WTC11 (cell line): ENCODE results near the gene ZNRF1. TPM values are rescaled to one million over a fixed set of nuclear protein-coding genes. Genes with fewer than 3 reads are reported as not detected.

Source experiments
- ATAC-seq: fragments of 200-7000 bp; cut with Tn5 transposase; 2 replicates; pipeline ENCODE4 v1.10.0; 2021; ENCODE audit warnings: mild to moderate bottlenecking, moderate library complexity
- CTCF ChIA-PET: fragments of 300-600 bp; sonication (Branson Sonifier 250); formaldehyde crosslinking; loops from one replicate; lab custom pipeline; 2021; ENCODE audit warnings: antibody characterized with exemption; lab: Charles Lee
- POLR2A ChIA-PET: fragments of 350-600 bp; sonication (Branson Sonifier 250); formaldehyde crosslinking; loops from one replicate; lab custom pipeline; 2021; ENCODE audit warnings: antibody characterized with exemption; lab: Charles Lee
- DNase-seq: peaks from one replicate; pipeline ENCODE4 v3.0.0; 2021; ENCODE audit warnings: low spot score
- H3K27ac Mint-ChIP-seq: 2 replicates; pipeline ENCODE4 v1.8.0; 2021; ENCODE audit warnings: mixed read lengths
- H3K27me3 Mint-ChIP-seq: 2 replicates; pipeline ENCODE4 v1.8.0; 2021; ENCODE audit warnings: low read depth, mild to moderate bottlenecking, moderate library complexity, mixed read lengths
- H3K36me3 Mint-ChIP-seq: 2 replicates; pipeline ENCODE4 v1.8.0; 2021; ENCODE audit warnings: mixed read lengths
- H3K4me1 Mint-ChIP-seq: 2 replicates; pipeline ENCODE4 v1.8.0; 2022; ENCODE audit warnings: mixed read lengths
- H3K4me3 Mint-ChIP-seq: 2 replicates; pipeline ENCODE4 v1.8.0; 2021; ENCODE audit warnings: mild to moderate bottlenecking, moderate library complexity, mixed read lengths
- H3K9me3 Mint-ChIP-seq: 2 replicates; pipeline ENCODE4 v1.8.0; 2021; ENCODE audit warnings: mixed read lengths
- CREM ChIP-seq: sonication (generic); formaldehyde crosslinking; IDR thresholded peaks from 2 replicates; pipeline ENCODE4 v1.8.1; 2022; ENCODE audit warnings: mild to moderate bottlenecking, missing genetic modification reagents, moderate library complexity
- ETV6 ChIP-seq: sonication (generic); formaldehyde crosslinking; IDR thresholded peaks from 2 replicates; pipeline ENCODE4 v1.8.1; 2022; ENCODE audit warnings: mild to moderate bottlenecking, missing genetic modification reagents
- GABPB1 ChIP-seq: sonication (generic); formaldehyde crosslinking; IDR thresholded peaks from 2 replicates; pipeline ENCODE4 v1.8.1; 2023; ENCODE audit warnings: mild to moderate bottlenecking, missing genetic modification reagents
- KAT7 ChIP-seq: sonication (generic); formaldehyde crosslinking; IDR thresholded peaks from 2 replicates; pipeline ENCODE4 v1.8.1; 2023; ENCODE audit warnings: missing genetic modification reagents, mild to moderate bottlenecking, borderline replicate concordance
- MYBL2 ChIP-seq: sonication (generic); formaldehyde crosslinking; IDR thresholded peaks from 2 replicates; pipeline ENCODE4 v1.8.1; 2023; ENCODE audit warnings: mild to moderate bottlenecking, moderate library complexity, missing genetic modification reagents
- NFATC4 ChIP-seq: fragments of 250-450 bp; sonication (Bioruptor Pico); IDR thresholded peaks from 2 replicates; pipeline ENCODE4 v1.9.0; 2021; ENCODE audit warnings: mild to moderate bottlenecking
- NR1H2 ChIP-seq: sonication (generic); formaldehyde crosslinking; IDR thresholded peaks from 2 replicates; pipeline ENCODE4 v1.9.0; 2021; ENCODE audit warnings: mild to moderate bottlenecking, moderate library complexity, missing genetic modification reagents
- NR2C2 ChIP-seq: sonication (generic); formaldehyde crosslinking; IDR thresholded peaks from 2 replicates; pipeline ENCODE4 v1.8.0; 2022; ENCODE audit warnings: mild to moderate bottlenecking, missing genetic modification reagents
- RELA ChIP-seq: sonication (generic); formaldehyde crosslinking; IDR thresholded peaks from 2 replicates; pipeline ENCODE4 v1.8.1; 2022; ENCODE audit warnings: missing genetic modification reagents, mild to moderate bottlenecking, borderline replicate concordance
- ZNF396 ChIP-seq: fragments of 250-450 bp; sonication (Bioruptor Pico); IDR thresholded peaks from 2 replicates; pipeline ENCODE4 v1.8.0; 2021; ENCODE audit warnings: mild to moderate bottlenecking, moderate library complexity, borderline replicate concordance
- ZNF671 ChIP-seq: fragments of 250-450 bp; sonication (Bioruptor Pico); IDR thresholded peaks from 2 replicates; pipeline ENCODE4 v1.8.0; 2021; ENCODE audit warnings: mild to moderate bottlenecking
- total RNA-seq: library from RNA; stranded (reverse); gene quantifications from 3 replicates; pipeline ENCODE4 v1.2.3, GENCODE V29; 2021
- TF ChIP-seq, protein P1 (sequence below): sonication (generic); formaldehyde crosslinking; IDR thresholded peaks from 2 replicates; pipeline ENCODE4 v1.8.1; 2022; ENCODE audit warnings: low read depth, missing genetic modification reagents, borderline replicate concordance
- TF ChIP-seq, protein P2 (sequence below): sonication (generic); formaldehyde crosslinking; IDR thresholded peaks from 2 replicates; pipeline ENCODE4 v1.8.1; 2023; ENCODE audit warnings: mild to moderate bottlenecking, missing genetic modification reagents
- TF ChIP-seq, protein P3 (sequence below): sonication (generic); formaldehyde crosslinking; IDR thresholded peaks from 2 replicates; pipeline ENCODE4 v1.8.0; 2023; ENCODE audit warnings: mild to moderate bottlenecking, missing genetic modification reagents
- TF ChIP-seq, protein P4 (sequence below): fragments of 250-450 bp; sonication (Bioruptor Pico); IDR thresholded peaks from 2 replicates; pipeline ENCODE4 v1.9.0; 2021; ENCODE audit warnings: mild to moderate bottlenecking, borderline replicate concordance

The ZNRF1 gene
- total RNA-seq, 1 experiment from 2014 or later = 47.6 TPM

DNA sequence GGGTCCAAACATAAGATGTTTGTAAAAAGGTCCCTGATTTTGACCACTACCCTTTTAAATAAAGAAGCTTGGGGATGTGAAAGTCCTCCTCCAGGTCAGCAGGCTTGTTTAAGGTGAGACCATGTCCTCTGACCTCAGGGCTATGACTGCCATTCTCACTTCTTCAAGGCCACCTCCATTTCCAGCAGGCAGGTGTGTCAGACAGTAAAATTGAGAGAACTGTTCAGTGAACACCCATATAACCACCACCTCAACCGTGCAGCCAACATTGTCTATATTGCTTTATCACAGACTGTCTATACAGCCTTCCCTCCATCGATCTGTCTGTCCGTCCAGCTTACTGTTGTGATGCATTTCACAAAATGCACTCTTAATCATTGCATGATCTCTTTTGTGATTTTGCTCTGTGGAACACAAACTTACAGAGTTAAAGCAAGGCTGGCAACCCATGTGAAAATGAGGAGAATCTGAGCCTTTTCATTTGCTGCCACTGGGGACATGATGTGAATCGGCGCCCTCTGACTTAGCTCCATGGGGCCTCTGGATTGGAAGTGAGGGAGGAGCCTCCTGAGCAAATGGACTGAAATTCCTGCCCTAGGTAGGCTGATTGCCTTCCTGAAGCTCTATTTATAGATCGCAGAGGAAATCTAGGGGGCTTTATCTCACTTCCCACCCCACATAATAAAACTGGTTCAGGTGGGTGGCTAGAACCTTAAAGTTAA is 53.8 kb downstream of the ZNRF1 start:
- ChIA-PET CTCF (interaction anchor here (0.7 to 2.2 kb wide), 5 partner anchors 10 to 326 kb away, joined by 3 to 15 read pairs (median 3); no protein-coding TSS in a partner anchor), POLR2A (no interaction called here)
- no peak overlapping the region for H3K4me3 Mint-ChIP-seq
- TF ChIP-seq ZNF396 (CRISPR knock-in tag) = no peak
- no peak for TF ChIP-seq RELA (CRISPR knock-in tag)
- TF ChIP-seq MYBL2 (CRISPR knock-in tag) = no peak
- TF ChIP-seq ZNF671 (CRISPR knock-in tag) = no peak
- no peak for TF ChIP-seq CREM (CRISPR knock-in tag)
- TF ChIP-seq NFATC4 (CRISPR knock-in tag) = no peak
- no peak for TF ChIP-seq ETV6 (CRISPR knock-in tag)
- no peak for TF ChIP-seq NR2C2 (CRISPR knock-in tag)
- TF ChIP-seq, protein P1, sequence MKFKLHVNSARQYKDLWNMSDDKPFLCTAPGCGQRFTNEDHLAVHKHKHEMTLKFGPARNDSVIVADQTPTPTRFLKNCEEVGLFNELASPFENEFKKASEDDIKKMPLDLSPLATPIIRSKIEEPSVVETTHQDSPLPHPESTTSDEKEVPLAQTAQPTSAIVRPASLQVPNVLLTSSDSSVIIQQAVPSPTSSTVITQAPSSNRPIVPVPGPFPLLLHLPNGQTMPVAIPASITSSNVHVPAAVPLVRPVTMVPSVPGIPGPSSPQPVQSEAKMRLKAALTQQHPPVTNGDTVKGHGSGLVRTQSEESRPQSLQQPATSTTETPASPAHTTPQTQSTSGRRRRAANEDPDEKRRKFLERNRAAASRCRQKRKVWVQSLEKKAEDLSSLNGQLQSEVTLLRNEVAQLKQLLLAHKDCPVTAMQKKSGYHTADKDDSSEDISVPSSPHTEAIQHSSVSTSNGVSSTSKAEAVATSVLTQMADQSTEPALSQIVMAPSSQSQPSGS (CRISPR knock-in tag) = no peak
- no peaks in the 10 kb centered on the region for H3K27me3 Mint-ChIP-seq
- peaks cover 26% of the 10 kb centered on the region for H3K4me1 Mint-ChIP-seq
- H3K36me3 Mint-ChIP-seq = 0 out of 2 replicates have a peak, but pooled peaks cover 2% of the 10 kb centered on the region
- ATAC-seq (peak; percentile 94), DNase-seq (no peak)
- H3K27ac Mint-ChIP-seq = peak overlapping the region; percentile 91
- H3K9me3 Mint-ChIP-seq = 0 out of 2 replicates have a peak, but pooled peaks cover 6% of the 10 kb centered on the region

DNA sequence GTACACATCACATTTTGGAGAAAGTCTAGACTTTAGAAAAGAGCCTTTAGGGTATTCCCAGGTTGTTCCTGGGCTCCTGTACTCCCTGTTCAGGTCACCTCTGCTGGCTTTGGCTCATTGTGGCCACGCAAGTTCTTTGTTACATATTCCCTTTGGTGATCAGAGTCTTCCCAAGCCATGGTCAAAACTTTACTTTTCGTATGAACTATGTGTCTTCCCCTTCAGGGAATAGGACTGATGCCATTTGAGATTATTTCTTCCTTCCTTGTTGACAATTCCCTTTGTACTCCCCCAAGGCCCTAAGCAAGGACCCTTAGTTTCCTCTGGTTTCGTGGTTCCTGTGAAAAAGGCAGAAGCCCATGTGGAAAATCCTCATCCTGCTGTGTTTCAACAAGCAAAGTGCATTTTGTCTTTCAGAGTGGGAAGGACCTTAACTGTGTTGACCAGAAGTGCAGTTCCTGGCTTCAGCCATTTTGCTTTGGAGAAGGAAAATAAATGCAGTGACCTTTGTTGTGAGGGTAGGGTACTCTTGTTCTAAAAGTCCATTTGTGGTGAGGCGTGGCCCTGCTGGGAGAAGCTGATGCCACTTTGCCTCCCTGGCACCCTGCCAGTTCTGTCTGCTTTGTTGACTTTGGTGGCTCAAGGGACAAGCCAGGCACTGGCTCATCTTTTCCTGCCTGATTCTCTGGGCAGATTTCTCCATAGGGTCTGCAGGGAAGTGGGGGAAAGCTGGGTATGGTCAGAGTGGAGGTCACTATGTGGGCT is 55.1 kb downstream of the ZNRF1 start:
- TF ChIP-seq, protein P2, sequence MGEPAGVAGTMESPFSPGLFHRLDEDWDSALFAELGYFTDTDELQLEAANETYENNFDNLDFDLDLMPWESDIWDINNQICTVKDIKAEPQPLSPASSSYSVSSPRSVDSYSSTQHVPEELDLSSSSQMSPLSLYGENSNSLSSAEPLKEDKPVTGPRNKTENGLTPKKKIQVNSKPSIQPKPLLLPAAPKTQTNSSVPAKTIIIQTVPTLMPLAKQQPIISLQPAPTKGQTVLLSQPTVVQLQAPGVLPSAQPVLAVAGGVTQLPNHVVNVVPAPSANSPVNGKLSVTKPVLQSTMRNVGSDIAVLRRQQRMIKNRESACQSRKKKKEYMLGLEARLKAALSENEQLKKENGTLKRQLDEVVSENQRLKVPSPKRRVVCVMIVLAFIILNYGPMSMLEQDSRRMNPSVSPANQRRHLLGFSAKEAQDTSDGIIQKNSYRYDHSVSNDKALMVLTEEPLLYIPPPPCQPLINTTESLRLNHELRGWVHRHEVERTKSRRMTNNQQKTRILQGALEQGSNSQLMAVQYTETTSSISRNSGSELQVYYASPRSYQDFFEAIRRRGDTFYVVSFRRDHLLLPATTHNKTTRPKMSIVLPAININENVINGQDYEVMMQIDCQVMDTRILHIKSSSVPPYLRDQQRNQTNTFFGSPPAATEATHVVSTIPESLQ (CRISPR knock-in tag) = no peak
- TF ChIP-seq ZNF671 (CRISPR knock-in tag) (no peak), NR1H2 (CRISPR knock-in tag) (no peak), GABPB1 (CRISPR knock-in tag) (peak; percentile 67), KAT7 (CRISPR knock-in tag) (no peak)
- TF ChIP-seq, protein P3, sequence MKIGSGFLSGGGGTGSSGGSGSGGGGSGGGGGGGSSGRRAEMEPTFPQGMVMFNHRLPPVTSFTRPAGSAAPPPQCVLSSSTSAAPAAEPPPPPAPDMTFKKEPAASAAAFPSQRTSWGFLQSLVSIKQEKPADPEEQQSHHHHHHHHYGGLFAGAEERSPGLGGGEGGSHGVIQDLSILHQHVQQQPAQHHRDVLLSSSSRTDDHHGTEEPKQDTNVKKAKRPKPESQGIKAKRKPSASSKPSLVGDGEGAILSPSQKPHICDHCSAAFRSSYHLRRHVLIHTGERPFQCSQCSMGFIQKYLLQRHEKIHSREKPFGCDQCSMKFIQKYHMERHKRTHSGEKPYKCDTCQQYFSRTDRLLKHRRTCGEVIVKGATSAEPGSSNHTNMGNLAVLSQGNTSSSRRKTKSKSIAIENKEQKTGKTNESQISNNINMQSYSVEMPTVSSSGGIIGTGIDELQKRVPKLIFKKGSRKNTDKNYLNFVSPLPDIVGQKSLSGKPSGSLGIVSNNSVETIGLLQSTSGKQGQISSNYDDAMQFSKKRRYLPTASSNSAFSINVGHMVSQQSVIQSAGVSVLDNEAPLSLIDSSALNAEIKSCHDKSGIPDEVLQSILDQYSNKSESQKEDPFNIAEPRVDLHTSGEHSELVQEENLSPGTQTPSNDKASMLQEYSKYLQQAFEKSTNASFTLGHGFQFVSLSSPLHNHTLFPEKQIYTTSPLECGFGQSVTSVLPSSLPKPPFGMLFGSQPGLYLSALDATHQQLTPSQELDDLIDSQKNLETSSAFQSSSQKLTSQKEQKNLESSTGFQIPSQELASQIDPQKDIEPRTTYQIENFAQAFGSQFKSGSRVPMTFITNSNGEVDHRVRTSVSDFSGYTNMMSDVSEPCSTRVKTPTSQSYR (CRISPR knock-in tag) = no peak
- TF ChIP-seq, protein P4, sequence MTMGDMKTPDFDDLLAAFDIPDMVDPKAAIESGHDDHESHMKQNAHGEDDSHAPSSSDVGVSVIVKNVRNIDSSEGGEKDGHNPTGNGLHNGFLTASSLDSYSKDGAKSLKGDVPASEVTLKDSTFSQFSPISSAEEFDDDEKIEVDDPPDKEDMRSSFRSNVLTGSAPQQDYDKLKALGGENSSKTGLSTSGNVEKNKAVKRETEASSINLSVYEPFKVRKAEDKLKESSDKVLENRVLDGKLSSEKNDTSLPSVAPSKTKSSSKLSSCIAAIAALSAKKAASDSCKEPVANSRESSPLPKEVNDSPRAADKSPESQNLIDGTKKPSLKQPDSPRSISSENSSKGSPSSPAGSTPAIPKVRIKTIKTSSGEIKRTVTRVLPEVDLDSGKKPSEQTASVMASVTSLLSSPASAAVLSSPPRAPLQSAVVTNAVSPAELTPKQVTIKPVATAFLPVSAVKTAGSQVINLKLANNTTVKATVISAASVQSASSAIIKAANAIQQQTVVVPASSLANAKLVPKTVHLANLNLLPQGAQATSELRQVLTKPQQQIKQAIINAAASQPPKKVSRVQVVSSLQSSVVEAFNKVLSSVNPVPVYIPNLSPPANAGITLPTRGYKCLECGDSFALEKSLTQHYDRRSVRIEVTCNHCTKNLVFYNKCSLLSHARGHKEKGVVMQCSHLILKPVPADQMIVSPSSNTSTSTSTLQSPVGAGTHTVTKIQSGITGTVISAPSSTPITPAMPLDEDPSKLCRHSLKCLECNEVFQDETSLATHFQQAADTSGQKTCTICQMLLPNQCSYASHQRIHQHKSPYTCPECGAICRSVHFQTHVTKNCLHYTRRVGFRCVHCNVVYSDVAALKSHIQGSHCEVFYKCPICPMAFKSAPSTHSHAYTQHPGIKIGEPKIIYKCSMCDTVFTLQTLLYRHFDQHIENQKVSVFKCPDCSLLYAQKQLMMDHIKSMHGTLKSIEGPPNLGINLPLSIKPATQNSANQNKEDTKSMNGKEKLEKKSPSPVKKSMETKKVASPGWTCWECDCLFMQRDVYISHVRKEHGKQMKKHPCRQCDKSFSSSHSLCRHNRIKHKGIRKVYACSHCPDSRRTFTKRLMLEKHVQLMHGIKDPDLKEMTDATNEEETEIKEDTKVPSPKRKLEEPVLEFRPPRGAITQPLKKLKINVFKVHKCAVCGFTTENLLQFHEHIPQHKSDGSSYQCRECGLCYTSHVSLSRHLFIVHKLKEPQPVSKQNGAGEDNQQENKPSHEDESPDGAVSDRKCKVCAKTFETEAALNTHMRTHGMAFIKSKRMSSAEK (CRISPR knock-in tag) = no peak
- H3K36me3 Mint-ChIP-seq = 0 out of 2 replicates have a peak, but pooled peaks cover 2% of the 10 kb centered on the region
- ATAC-seq = no peak
- H3K27me3 Mint-ChIP-seq = no peaks in the 10 kb centered on the region
- H3K4me3 Mint-ChIP-seq = no peak overlapping the region
- H3K27ac Mint-ChIP-seq = no peak overlapping the region
- H3K4me1 Mint-ChIP-seq = peaks cover 35% of the 10 kb centered on the region
- 0 out of 2 replicates have a peak, but pooled peaks cover 6% of the 10 kb centered on the region for H3K9me3 Mint-ChIP-seq
- ChIA-PET CTCF (interaction anchor here (0.6 to 2.2 kb wide), 3 partner anchors 9 to 280 kb away, joined by 3 to 15 read pairs (median 12); partner anchors contain the start of gene FA2H), POLR2A (no interaction called here)
- no peak for DNase-seq
